Putamen (tissue), 1 donor: ENCODE measurements around the gene C5orf52.
"Not testable (repeated sequence)": the region's sequence is repeated elsewhere in the genome, so short reads cannot be mapped to it uniquely, and the experiment has no call there.

Experiments used
- DNase-seq: peaks from one replicate; pipeline ENCODE4 v3.0.0-alpha.2; 2016; ENCODE audit warnings: low spot score

C5orf52 gene

DNA sequence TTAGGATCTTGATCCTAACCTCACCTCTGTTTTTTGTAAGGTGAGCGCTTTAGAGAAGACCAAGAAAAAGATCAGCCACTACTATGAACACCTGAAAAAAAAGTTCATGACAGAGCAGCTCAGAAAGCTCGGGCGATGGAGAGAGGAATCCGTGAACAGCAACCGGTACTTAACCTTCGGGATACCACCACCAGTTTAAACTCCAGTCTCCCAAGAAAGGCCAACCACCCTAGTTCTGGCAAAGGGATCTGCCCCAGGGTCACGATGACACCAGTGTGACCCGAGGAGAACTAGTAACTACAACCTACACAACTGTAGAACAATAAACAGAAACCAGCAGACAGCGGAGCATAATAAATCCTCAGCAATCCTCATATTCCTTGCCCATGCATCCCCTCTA, 8.5 kb downstream of the C5orf52 start:
- no peak for DNase-seq

GRCh38 chr5:157680239-157680638, 8.9 kb downstream of the C5orf52 start:
- DNase-seq, result no peak

DNA sequence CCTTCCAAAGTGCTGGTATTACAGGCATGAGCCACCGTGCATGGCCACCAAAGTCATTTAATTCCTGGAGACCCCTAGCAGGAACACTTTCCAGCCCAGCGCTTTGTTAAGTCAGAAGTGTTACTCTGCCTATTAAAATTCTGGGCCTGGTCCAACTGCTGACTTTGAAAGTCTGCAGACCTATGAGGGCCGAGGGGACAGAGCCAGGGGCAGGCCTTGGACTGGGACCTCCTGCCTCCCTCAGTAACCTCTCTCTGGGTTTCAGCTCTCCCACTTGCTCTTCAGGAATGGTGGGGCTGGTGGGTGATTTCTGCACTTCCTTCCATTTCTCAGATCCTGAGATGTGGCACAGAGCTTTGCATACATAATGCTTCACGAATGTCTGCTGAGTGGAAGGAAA, 9.7 kb downstream of the C5orf52 start:
- no peak for DNase-seq

DNA sequence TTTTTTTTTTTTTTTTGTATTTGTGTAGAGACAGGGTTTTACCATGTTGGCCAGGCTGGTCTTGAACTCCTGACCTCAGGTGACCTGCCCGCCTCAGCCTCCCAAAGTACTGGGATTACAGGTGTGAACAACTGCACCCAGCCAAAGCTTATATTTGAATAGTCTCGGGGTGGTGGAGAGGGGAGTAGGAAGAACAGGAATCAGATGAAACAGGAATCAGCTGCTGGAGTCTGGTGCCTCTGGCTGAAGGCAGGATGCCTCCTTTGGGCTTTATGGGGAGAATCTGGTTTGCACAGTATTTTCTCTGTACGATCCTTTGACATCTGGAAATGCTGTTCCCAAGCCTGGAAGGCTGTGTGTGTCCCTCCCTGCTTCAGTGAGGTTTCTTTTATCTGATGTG, 10.9 kb downstream of the C5orf52 start:
- no peak for DNase-seq

DNA sequence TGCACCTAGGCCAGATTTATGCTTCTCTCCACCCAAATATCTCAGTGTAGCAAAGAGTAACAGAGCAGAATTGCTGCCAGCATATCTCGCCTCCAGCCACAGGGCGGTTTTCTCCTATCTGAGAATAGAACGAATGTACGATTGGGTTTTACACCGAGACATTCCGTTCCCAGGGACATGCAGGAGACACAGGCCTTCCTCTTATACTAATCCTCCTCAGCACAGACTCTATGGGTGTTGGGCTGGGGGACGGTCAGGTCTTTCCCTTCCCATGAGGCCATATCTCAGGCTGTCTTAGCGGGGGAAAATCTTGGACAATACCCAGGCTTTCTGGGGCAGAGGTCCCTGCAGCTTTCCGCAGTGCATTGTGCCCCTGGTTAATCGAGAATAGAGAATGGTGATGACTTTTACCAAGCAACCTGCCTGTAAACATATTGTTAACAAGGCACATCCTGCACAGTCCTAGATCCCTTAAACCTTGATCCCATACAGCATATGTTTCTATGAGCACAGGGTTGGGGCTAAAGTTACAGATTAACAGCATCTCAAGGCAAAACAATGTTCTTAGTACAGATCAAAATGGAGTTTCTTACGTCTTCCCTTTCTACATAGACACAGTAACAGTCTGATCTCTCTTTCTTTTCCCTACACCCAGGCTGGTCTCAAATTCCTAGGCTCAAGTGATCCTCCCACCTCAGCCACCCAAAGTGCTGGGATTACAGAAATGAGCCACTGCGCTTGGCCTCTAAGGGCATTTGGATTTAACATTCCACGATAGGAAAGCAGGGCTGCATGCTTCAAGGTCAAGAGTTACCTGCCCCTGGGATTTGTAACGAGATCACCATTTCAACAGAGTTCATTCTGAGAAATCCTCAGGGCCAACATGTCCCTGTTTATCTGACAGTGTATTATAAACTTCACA, 15.2 kb downstream of the C5orf52 start:
- DNase-seq, result not testable (repeated sequence)

GRCh38 chr5:157687198-157687554, 15.8 kb downstream of the C5orf52 start:
- DNase-seq, result no peak

- no peak for DNase-seq
These were observed 18.8 kb downstream of the C5orf52 start for GRCh38 chr5:157689942-157690689.

DNA sequence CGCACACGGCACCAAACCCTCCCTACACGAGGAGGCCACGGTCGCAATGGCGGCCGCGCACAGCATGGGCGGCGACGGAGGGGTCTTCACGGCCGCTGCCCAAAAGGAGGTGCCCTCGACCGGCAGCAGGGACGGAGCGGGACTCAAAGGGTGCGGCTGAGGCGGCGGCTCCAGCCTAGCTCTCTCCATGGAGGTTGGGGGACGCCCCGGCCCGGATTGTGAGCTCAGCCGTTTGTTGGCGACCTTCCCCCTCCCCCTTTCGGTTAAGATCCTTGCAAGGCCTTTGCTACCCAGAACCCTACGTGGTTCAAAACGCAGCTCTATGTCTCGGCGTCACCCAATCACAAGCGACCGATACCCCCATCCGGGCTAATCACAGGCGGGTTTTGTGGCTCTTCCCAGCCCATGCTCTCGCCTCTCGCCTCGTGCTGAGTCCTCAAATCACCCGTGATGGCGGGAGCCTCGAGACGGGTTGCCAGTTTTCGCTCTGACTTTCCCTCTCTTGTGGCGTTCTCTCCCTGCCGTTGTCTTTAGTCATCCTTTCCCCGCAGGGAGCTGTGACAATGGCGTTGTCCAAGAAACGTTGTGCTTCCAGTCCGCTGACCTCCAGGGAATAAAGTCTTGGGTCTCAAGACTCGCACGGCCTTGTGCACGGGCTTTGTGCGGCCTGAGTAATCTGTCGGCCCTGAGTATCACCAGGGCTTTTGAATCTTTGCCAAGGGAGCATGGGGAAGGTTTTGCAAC, 19.5 kb downstream of the C5orf52 start:
- DNase-seq, result no peak

- not testable (repeated sequence) for DNase-seq
These were observed 22.5 kb downstream of the C5orf52 start for GRCh38 chr5:157693816-157694215.

GRCh38 chr5:157696154-157696553, 24.8 kb downstream of the C5orf52 start:
- not testable (repeated sequence) for DNase-seq

- not testable (repeated sequence) for DNase-seq
These were observed 27.3 kb downstream of the C5orf52 start for GRCh38 chr5:157698674-157699073.

GRCh38 chr5:157703736-157704135, 32.4 kb downstream of the C5orf52 start:
- DNase-seq, result no peak

DNA sequence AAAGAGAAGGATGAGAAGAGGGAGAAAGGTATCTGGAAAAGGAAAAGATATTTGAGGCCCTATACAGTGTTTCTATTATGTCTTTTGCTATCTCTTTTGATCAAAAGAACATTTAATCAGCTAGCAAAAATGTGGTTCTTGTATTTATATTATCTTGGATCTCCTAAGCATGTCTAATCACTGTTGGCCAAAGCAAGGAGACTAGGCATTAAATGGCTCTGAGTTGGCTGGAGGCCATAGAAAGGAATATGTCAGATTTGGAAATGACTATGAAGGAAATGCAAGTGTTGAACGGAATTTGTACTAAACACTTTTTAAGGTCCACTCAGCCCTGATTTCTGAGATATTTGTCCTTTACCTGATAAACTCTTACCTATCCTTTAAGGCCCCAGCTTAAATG, 37.5 kb downstream of the C5orf52 start:
- DNase-seq, result no peak

GRCh38 chr5:157709346-157709745, 38.0 kb downstream of the C5orf52 start:
- DNase-seq, result no peak

DNA sequence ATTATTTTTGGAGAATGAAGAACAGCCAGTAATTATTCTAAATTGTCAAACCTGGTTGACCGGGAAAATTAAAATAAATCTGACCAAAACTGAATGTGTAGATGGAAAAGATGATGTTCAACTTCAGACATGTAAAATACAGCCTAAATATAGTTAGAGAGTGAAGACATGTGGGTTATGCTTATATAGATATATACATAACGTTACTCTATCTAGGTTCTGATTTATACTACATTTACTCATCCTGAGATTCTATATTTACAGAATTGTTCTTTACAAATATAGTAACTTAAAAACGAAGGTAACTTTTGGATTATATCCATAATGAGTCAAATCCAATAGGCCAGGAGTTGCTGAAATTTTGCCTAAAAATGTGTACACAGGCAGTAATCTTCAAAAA, 39.1 kb downstream of the C5orf52 start:
- DNase-seq, result no peak

DNA sequence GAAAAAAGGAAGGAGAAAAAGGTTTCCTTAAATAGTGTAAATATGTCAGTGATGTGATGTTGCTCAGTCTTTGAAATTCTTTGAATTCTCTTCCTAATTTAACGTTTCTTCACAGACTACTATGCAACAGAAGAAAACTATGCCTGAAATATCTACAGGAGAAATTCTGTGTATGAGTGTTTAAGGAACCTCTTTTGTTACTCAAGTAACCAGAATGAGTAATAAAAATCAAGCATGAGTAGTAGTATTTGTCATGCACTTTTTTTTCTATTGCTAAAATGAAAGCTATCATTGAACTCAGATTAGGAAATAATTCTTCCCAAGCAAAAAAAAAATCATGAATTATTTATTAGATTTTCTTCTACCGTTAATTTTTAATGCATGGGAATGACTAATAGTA, 39.5 kb downstream of the C5orf52 start:
- no peak for DNase-seq

DNA sequence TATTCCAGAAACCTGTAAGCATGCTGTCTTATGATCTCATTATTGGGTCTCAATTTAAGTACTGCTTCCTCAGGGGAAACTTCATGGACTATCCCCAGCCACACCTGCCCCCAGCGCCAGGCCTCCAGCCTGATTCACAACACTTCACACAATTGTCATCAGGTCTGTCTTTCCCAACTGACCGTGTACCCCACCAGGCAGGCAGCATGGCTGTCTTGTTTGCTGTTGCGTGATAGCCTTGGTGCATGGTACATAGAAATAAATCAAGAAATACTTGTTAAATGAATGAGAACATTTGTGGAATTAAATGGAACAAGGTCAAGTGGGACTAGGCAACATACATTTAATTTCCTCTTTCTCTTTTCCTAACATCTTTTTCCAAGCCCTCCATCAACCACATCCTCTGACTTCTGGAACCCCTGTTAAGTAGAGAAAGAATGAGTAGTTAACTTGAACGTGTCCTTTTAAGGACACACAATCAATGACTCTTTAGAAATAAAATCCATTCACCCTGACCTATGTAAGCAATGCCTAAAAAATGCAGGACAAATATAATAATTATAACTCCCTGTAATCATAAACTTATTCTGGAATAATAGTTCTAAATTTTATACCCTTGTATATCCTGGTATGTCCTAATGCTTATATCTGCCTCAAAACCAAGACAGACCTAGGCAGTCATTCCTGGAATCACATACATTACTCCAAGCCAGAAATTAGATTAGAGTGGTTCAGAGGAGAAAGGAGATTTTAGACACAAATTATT, 42.7 kb downstream of the C5orf52 start:
- no peak for DNase-seq

DNA sequence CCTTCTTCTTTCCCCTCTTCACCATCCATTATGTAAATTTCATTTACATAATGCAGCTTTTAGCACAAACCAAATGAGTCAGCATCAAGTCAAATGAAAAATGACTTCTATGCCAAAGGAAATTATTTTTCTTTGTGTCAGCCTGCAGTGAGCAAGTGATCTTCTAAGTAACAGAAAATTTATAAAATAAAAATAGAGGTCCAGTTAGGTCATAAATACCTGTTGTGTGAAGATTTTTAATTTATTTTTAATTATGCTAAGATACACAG, 43.2 kb downstream of the C5orf52 start:
- no peak for DNase-seq

- peak; percentile 81 for DNase-seq
These were observed 47.2 kb downstream of the C5orf52 start for GRCh38 chr5:157718519-157718918.

GRCh38 chr5:157719245-157719644, 47.9 kb downstream of the C5orf52 start:
- DNase-seq, result no peak

GRCh38 chr5:157721159-157721558, 49.8 kb downstream of the C5orf52 start:
- DNase-seq, result no peak

- not testable (repeated sequence) for DNase-seq
These were observed 51.6 kb downstream of the C5orf52 start for GRCh38 chr5:157722895-157723294.
